Suprapubic skin (tissue), 3 donors: ENCODE measurements around the gene PRIMA1.

ENCODE experiments used
- POLR2A ChIP-seq, 2 donors: fragments of 450-650 bp; IDR thresholded peaks; one replicate each; pipeline ENCODE4 v1.6.1; 2017; ENCODE audit warnings: antibody characterized with exemption in 2 of 2, mild to moderate bottlenecking in 2 of 2, moderate library complexity in 2 of 2
- TF ChIP-seq, protein P1 (sequence below), 2 donors: fragments of 200-600 bp in 1 of 2; fragments of 450-650 bp in 1 of 2; sonication (generic) in 1 of 2; IDR thresholded peaks; one replicate each; pipeline ENCODE4 v1.5.1; 2016 to 2019; ENCODE audit warnings: antibody characterized with exemption in 2 of 2, mild to moderate bottlenecking in 1 of 2, moderate library complexity in 1 of 2

- TF ChIP-seq POLR2A (IDR thresholded peaks at IDR 0.05), result no peak
- TF ChIP-seq, protein P1, sequence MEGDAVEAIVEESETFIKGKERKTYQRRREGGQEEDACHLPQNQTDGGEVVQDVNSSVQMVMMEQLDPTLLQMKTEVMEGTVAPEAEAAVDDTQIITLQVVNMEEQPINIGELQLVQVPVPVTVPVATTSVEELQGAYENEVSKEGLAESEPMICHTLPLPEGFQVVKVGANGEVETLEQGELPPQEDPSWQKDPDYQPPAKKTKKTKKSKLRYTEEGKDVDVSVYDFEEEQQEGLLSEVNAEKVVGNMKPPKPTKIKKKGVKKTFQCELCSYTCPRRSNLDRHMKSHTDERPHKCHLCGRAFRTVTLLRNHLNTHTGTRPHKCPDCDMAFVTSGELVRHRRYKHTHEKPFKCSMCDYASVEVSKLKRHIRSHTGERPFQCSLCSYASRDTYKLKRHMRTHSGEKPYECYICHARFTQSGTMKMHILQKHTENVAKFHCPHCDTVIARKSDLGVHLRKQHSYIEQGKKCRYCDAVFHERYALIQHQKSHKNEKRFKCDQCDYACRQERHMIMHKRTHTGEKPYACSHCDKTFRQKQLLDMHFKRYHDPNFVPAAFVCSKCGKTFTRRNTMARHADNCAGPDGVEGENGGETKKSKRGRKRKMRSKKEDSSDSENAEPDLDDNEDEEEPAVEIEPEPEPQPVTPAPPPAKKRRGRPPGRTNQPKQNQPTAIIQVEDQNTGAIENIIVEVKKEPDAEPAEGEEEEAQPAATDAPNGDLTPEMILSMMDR (IDR thresholded peaks at IDR 0.05), result no peak
Observed at GRCh38 chr14:93744176-93744575, 44.1 kb downstream of the PRIMA1 start.
